Right atrium auricular region (tissue), 2 donors: ENCODE measurements around the gene CHST13. TPM values are rescaled to one million over a fixed set of nuclear protein-coding genes. Genes with fewer than 3 reads are reported as not detected.

Source experiments
- DNase-seq: peaks from one replicate; pipeline ENCODE4 v3.0.0-alpha.2; 2019; ENCODE audit warnings: low spot score
- H3K27ac ChIP-seq, 2 donors: fragments of 200-600 bp; sonication (generic); 1 replicate in 1 of 2; 2 replicates in 1 of 2; pipeline ENCODE4 v1.5.1; 2016 to 2019
- H3K27me3 ChIP-seq, 2 donors: fragments of 200-600 bp; sonication (generic); one replicate each; pipeline versions ENCODE4 v1.5.1 to v1.6.0; 2017 to 2019
- H3K36me3 ChIP-seq: fragments of 200-600 bp; sonication (generic); one replicate; pipeline ENCODE4 v1.5.1; 2016
- H3K4me1 ChIP-seq, 2 donors: fragments of 200-600 bp; sonication (generic); one replicate each; pipeline versions ENCODE4 v1.5.1 to v1.6.0; 2017 to 2019
- H3K4me3 ChIP-seq, 2 donors: fragments of 200-600 bp; sonication (generic); 1 replicate in 1 of 2; 2 replicates in 1 of 2; pipeline ENCODE4 v1.5.1; 2017 to 2019; ENCODE audit warnings: mild to moderate bottlenecking in 1 of 2, moderate library complexity in 1 of 2
- H3K9me3 ChIP-seq, 2 donors: fragments of 200-600 bp; sonication (generic); one replicate each; pipeline ENCODE4 v1.5.1; 2019
- CTCF ChIP-seq, 2 donors: fragments of 200-600 bp; sonication (generic); IDR thresholded peaks; one replicate each; pipeline ENCODE4 v1.5.1; 2019; ENCODE audit warnings: antibody characterized with exemption in 2 of 2
- total RNA-seq, 2 donors: library from RNA; depleted of rRNA; stranded (reverse); fragments of >200 nt; gene quantifications; one replicate each; pipeline ENCODE4 v1.1.0, GENCODE V29; 2016

The CHST13 gene
- total RNA-seq, 2 donors from 2014 or later, result 0.90 TPM; not detected in 1

GRCh38 chr3:126515066-126515706 is 8.8 kb upstream of the CHST13 start:
- Histone ChIP-seq H3K9me3 (no peaks in the 10 kb centered on the region), H3K4me3 (no peak overlapping the region), H3K36me3 (no peaks in the 10 kb centered on the region), H3K4me1 (peaks cover 0 to 7% of the 10 kb centered on the region in 2 donors), H3K27me3 (no peaks in the 10 kb centered on the region), H3K27ac (no peak overlapping the region)
- TF ChIP-seq CTCF (IDR thresholded peaks at IDR 0.05), result no peak
- DNase-seq, result no peak

GRCh38 chr3:126516152-126516935 is 7.6 kb upstream of the CHST13 start:
- TF ChIP-seq CTCF (IDR thresholded peaks at IDR 0.05), result no peak
- Histone ChIP-seq H3K27ac (no peak overlapping the region), H3K4me3 (no peak overlapping the region), H3K4me1 (peaks cover 0 to 7% of the 10 kb centered on the region in 2 donors), H3K27me3 (no peaks in the 10 kb centered on the region), H3K9me3 (no peaks in the 10 kb centered on the region), H3K36me3 (no peaks in the 10 kb centered on the region)
- DNase-seq, result no peak

GRCh38 chr3:126516936-126517290 is 7.0 kb upstream of the CHST13 start:
- no peaks in the 10 kb centered on the region for H3K36me3 ChIP-seq
- no peak for DNase-seq
- TF ChIP-seq CTCF (IDR thresholded peaks at IDR 0.05), result no peak
- peaks cover 0 to 7% of the 10 kb centered on the region in 2 donors for H3K4me1 ChIP-seq
- H3K27ac ChIP-seq, result no peak overlapping the region
- H3K9me3 ChIP-seq, result no peaks in the 10 kb centered on the region
- H3K4me3 ChIP-seq, result no peak overlapping the region
- H3K27me3 ChIP-seq, result no peaks in the 10 kb centered on the region

GRCh38 chr3:126517291-126517951 is 6.5 kb upstream of the CHST13 start, which contains the start of gene UROC1:
Gene UROC1, minus strand, starts transcription at chr3:126517773. Its CDS starts 54 bp downstream, at chr3:126517719.
- no peaks in the 10 kb centered on the region for H3K27me3 ChIP-seq
- H3K36me3 ChIP-seq, result no peaks in the 10 kb centered on the region
- H3K9me3 ChIP-seq, result no peaks in the 10 kb centered on the region
- peaks cover 0 to 7% of the 10 kb centered on the region in 2 donors for H3K4me1 ChIP-seq
- H3K27ac ChIP-seq, result no peak within 1 kb of the TSS
- no peak for TF ChIP-seq CTCF (IDR thresholded peaks at IDR 0.05)
- DNase-seq, result no peak
- no peak within 1 kb of the TSS for H3K4me3 ChIP-seq

- Histone ChIP-seq H3K4me3 (no peak overlapping the region), H3K27ac (no peak overlapping the region), H3K36me3 (no peaks in the 10 kb centered on the region), H3K4me1 (peaks cover 0 to 3% of the 10 kb centered on the region in 2 donors), H3K9me3 (no peaks in the 10 kb centered on the region), H3K27me3 (no peaks in the 10 kb centered on the region)
- no peak for DNase-seq
- TF ChIP-seq CTCF (IDR thresholded peaks at IDR 0.05), result no peak
These were observed 5.8 kb upstream of the CHST13 start for GRCh38 chr3:126517986-126518778.
